ENCODE results near the gene DMAC2. TPM values are rescaled to one million over a fixed set of nuclear protein-coding genes. Genes with fewer than 3 reads are reported as not detected.
A peak's percentile ranks its signal among the peaks of the same experiment; 100 is the strongest.

The DMAC2 gene
- total and polyA plus RNA-seq, 2 of the 13 experiments (the other 11 are each of a cell fraction or from before 2014, with no cell fraction given): 39.0 to 66.0 TPM

DNA sequence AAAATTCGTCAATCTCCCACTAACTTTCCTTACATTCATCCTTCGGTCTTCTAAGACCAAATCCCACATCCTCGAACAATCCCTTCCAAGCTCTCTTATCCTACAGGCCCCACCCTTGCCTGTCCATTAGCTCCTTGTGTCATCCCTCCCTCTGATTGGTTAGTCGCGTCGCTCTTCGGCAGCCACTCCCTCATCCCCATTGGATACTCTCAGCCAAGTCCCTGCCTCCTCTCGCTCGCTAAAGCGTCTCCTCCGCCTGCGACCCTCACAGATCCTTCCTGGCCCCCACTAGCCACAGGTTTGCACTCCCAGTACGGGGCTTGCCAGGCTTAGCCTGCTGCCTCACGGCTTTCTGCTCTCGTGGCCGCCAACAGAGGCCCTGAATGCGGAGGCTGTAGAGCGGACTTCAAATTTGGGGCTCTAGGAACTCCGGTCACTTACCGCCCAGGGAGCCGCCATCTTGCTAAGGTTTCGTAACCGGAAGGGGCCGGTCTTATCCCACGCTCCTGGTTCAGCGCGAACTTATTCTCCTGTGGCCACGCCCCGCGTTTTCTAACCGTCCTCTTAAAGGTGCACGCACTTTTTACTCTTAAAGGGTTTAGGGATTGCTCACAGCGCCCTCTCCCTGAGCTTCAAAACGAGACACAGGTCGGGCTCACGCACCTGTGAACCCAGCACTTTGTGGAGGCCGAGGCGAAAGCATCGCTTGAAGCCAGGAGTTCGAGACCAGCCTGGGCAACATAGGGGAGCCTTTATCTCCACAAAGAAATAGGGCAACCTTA, at the start of gene DMAC2 (continued):
- peak; percentile 72; the same call in 1 of the 2 replicates for TF ChIP-seq REPIN1 (CRISPR knock-in tag; IDR thresholded peaks at IDR 0.05; ENCODE audit: borderline replicate concordance, low read depth)
- TF ChIP-seq, protein P1, sequence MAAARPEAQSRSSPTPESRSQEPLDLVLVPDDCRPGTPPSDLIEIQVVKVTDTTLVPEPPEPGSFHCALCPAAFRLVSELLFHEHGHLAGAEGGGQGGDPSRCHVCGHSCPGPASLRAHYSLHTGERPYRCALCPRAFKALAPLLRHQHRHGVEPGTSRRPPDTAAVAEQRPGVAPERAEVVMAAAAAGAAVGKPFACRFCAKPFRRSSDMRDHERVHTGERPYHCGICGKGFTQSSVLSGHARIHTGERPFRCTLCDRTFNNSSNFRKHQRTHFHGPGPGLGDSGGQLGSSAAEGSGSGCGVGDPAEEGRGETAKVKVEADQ (CRISPR knock-in tag; IDR thresholded peaks at IDR 0.05; ENCODE audit: borderline replicate concordance): peak; percentile 76
- TF ChIP-seq POLR2G (IDR thresholded peaks at IDR 0.05; ENCODE audit: low read depth, low read length): peak; percentile 94
- 0 out of 2 replicates have a peak, but pooled peaks have one; percentile 37 for TF ChIP-seq GLI4 (CRISPR knock-in tag; IDR thresholded peaks at IDR 0.05; ENCODE audit: borderline replicate concordance)
- no peak for TF ChIP-seq IKZF1 (IDR thresholded peaks at IDR 0.05)
- TF ChIP-seq, protein P2, sequence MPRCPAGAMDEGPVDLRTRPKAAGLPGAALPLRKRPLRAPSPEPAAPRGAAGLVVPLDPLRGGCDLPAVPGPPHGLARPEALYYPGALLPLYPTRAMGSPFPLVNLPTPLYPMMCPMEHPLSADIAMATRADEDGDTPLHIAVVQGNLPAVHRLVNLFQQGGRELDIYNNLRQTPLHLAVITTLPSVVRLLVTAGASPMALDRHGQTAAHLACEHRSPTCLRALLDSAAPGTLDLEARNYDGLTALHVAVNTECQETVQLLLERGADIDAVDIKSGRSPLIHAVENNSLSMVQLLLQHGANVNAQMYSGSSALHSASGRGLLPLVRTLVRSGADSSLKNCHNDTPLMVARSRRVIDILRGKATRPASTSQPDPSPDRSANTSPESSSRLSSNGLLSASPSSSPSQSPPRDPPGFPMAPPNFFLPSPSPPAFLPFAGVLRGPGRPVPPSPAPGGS (CRISPR knock-in tag; IDR thresholded peaks at IDR 0.05): peak; percentile 61; the same call in 1 of the 2 replicates
- no peak for TF ChIP-seq ZFAT (CRISPR knock-in tag; conservative IDR thresholded peaks at IDR 0.05)
- TF ChIP-seq MXD3 (CRISPR knock-in tag; IDR thresholded peaks at IDR 0.05): peak; percentile 81; the same call in 1 of the 2 replicates
- peak; percentile 37; the same call in 1 of the 2 replicates for TF ChIP-seq YEATS4 (CRISPR knock-in tag; IDR thresholded peaks at IDR 0.05; ENCODE audit: borderline replicate concordance)
- TF ChIP-seq MYC (CRISPR knock-in tag; IDR thresholded peaks at IDR 0.05; ENCODE audit: borderline replicate concordance): peak; percentile 60; the same call in 1 of the 2 replicates
- TF ChIP-seq ZNF605 (CRISPR knock-in tag; IDR thresholded peaks at IDR 0.05): peak; percentile 76
- TF ChIP-seq SP5 (CRISPR knock-in tag; IDR thresholded peaks at IDR 0.05; ENCODE audit: borderline replicate concordance, low read depth): peak; percentile 47; the same call in 1 of the 2 replicates
- TF ChIP-seq CENPT (CRISPR knock-in tag; IDR thresholded peaks at IDR 0.05; ENCODE audit: low read depth): no peak
- TF ChIP-seq IKZF4 (CRISPR knock-in tag; IDR thresholded peaks at IDR 0.05; ENCODE audit: borderline replicate concordance, low read depth, not compliant biosample characterization): no peak
- TF ChIP-seq, protein P3, sequence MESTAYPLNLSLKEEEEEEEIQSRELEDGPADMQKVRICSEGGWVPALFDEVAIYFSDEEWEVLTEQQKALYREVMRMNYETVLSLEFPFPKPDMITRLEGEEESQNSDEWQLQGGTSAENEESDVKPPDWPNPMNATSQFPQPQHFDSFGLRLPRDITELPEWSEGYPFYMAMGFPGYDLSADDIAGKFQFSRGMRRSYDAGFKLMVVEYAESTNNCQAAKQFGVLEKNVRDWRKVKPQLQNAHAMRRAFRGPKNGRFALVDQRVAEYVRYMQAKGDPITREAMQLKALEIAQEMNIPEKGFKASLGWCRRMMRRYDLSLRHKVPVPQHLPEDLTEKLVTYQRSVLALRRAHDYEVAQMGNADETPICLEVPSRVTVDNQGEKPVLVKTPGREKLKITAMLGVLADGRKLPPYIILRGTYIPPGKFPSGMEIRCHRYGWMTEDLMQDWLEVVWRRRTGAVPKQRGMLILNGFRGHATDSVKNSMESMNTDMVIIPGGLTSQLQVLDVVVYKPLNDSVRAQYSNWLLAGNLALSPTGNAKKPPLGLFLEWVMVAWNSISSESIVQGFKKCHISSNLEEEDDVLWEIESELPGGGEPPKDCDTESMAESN (CRISPR knock-in tag; conservative IDR thresholded peaks at IDR 0.05): peak; percentile 73
- TF ChIP-seq ZNF564 (CRISPR knock-in tag; IDR thresholded peaks at IDR 0.05): no peak

All from HepG2 (cell line).